Fibroblast of skin of left biceps (primary cell): ENCODE results near the gene TNRC6C.
"Not testable (repeated sequence)": the region's sequence is repeated elsewhere in the genome, so short reads cannot be mapped to it uniquely, and the experiment has no call there.

Experiments used
- DNase-seq, 2 experiments: peaks; one replicate each; pipeline ENCODE4 v3.0.0-alpha.2; 2013; ENCODE audit warnings: low read depth in 2 of 2

TNRC6C gene

GRCh38 chr17:77930780-77931768, 27.4 kb upstream of the TNRC6C start:
- no peak for DNase-seq

GRCh38 chr17:77933777-77934398, 24.6 kb upstream of the TNRC6C start:
- no peak for DNase-seq

GRCh38 chr17:77935121-77935571, 23.4 kb upstream of the TNRC6C start:
- DNase-seq: no peak

GRCh38 chr17:77935744-77936143, 22.8 kb upstream of the TNRC6C start:
- not testable (repeated sequence) for DNase-seq

GRCh38 chr17:77936881-77937280, 21.6 kb upstream of the TNRC6C start:
- DNase-seq: no peak

- no peak for DNase-seq
These were observed 17.5 kb upstream of the TNRC6C start for GRCh38 chr17:77941004-77941403.

GRCh38 chr17:77942112-77942988, 16.2 kb upstream of the TNRC6C start:
- no peak for DNase-seq

GRCh38 chr17:77943971-77944370, 14.5 kb upstream of the TNRC6C start:
- DNase-seq: no peak

GRCh38 chr17:77944390-77945222, 13.9 kb upstream of the TNRC6C start:
- DNase-seq: no peak

GRCh38 chr17:77946900-77947645, 11.4 kb upstream of the TNRC6C start:
- DNase-seq: no peak

- DNase-seq: no peak
These were observed 9.8 kb upstream of the TNRC6C start for GRCh38 chr17:77948690-77949114.

GRCh38 chr17:77951123-77951522, 7.4 kb upstream of the TNRC6C start:
- no peak for DNase-seq

- no peak for DNase-seq
These were observed 6.1 kb upstream of the TNRC6C start for GRCh38 chr17:77952368-77952767.

GRCh38 chr17:77957235-77957856, 1.2 kb upstream of the TNRC6C start:
- DNase-seq: no peak

GRCh38 chr17:77958716-77959125, 218 bp downstream of the TNRC6C start:
- DNase-seq: no peak

- no peak for DNase-seq
These were observed 823 bp downstream of the TNRC6C start for GRCh38 chr17:77959126-77959925.

GRCh38 chr17:77959926-77960521, 1.5 kb downstream of the TNRC6C start:
- DNase-seq: no peak

- DNase-seq: no peak
These were observed 3.2 kb downstream of the TNRC6C start for GRCh38 chr17:77961741-77962140.

GRCh38 chr17:77962348-77962747, 3.8 kb downstream of the TNRC6C start:
- DNase-seq: no peak
